Measurements from ENCODE around the gene CRTC1.

- TF ChIP-seq, protein P1, sequence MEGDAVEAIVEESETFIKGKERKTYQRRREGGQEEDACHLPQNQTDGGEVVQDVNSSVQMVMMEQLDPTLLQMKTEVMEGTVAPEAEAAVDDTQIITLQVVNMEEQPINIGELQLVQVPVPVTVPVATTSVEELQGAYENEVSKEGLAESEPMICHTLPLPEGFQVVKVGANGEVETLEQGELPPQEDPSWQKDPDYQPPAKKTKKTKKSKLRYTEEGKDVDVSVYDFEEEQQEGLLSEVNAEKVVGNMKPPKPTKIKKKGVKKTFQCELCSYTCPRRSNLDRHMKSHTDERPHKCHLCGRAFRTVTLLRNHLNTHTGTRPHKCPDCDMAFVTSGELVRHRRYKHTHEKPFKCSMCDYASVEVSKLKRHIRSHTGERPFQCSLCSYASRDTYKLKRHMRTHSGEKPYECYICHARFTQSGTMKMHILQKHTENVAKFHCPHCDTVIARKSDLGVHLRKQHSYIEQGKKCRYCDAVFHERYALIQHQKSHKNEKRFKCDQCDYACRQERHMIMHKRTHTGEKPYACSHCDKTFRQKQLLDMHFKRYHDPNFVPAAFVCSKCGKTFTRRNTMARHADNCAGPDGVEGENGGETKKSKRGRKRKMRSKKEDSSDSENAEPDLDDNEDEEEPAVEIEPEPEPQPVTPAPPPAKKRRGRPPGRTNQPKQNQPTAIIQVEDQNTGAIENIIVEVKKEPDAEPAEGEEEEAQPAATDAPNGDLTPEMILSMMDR (IDR thresholded peaks at IDR 0.05; ENCODE audit: insufficient read depth, low read length, poor library complexity, severe bottlenecking), result no peak
- no peak for TF ChIP-seq EZH2phosphoT487 (conservative IDR thresholded peaks at IDR 0.05; ENCODE audit: low read length)
These were observed 78.1 kb downstream of the CRTC1 start for GRCh38 chr19:18761531-18762110.

Data from SU-DHL-6 (cell line).